Middle frontal gyrus (tissue), 1 donor: ENCODE measurements around the gene WIPF1.

ENCODE experiments used
- DNase-seq: peaks from one replicate; pipeline ENCODE4 v3.0.0-alpha.2; 2015; ENCODE audit warnings: low spot score; ENCODE audit errors: extremely low spot score

The WIPF1 gene

GRCh38 chr2:174544156-174544555 is 53.4 kb downstream of the WIPF1 start:
- DNase-seq: no peak

DNA sequence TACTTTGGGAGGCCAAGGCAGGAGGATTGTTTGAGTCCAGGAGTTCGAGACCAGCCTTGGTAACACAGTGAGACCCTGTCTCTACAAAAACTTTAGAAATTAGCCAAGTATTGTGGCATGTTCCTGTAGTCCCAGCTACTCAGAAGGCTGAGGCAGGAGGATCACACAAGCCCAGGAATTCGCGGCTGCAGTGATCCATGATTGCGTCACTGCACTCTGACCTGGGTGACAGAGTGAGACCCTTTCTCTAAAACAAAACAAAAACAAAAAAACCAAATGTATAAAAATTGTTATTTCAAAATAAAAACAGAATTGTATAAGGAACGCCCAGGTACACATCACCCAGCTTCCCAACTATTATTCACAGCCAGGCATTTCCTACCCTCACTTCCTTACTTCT is 56.7 kb downstream of the WIPF1 start:
- no peak for DNase-seq

DNA sequence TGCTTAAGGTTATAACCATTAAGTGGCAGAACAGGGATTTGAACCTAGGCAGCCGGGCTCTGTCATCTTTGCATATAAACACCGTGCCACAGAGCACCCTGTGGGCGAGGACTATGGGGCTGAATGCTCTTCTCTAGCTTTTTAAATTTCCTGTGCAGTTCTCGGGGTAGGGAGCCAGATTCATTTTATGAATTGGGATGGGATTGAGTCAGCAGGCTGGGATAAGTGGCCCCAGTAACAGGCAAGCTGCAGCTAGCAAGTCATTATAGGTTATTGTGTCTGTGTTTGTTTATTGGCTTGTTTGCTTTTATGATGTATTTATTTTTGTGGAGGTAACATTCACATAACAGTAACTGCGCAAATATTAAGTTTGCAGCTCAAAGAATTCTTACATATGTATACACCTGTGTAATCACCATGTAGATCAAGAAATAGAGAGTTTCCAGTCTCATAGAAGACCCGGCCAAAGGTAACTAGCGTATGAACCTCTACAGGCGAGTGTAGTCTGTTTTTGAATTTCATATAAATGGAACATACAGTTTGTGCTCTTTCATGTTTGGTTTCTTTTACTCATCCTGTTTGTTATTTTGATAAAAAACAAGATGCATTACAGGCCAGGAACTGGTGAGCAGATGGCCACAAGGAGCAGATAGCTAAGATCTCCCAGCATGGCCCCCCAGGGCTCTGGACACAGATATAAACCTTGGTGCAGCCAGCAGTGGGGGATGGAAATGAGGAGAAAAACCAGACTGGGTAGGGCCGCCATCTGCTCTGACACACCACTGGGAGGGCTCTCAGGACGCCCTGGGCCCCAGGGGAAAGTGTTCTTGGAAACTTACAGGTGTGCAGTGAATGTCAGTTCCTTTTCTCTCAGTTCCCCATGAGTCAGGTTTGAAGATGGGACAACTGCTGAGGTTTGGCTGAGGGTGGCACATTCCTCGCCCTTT is 61.6 kb downstream of the WIPF1 start:
- DNase-seq: no peak

- DNase-seq: no peak
These were observed 62.5 kb downstream of the WIPF1 start for GRCh38 chr2:174535083-174535482.

DNA sequence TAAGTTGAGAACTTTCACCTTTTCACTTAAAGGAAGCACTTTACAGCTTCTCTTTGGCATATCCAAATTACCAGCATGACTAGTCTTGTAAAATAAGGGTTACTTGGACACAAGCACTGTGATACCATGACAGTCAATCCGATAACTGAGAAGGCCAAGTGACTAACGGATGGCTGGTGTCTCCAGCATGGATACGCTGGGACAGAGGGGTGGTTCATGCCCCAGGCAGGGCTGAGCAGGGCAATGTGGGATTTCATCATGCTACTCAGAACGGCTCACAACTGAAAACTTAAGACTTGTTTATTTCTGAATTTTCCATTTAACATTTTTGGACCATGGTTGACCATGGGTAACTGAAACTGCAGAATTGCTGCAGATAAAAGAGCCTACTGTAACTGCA is 67.7 kb downstream of the WIPF1 start:
- DNase-seq: no peak

GRCh38 chr2:174527959-174528358 is 69.6 kb downstream of the WIPF1 start:
- DNase-seq: no peak

GRCh38 chr2:174527101-174527721 is 70.4 kb downstream of the WIPF1 start:
- DNase-seq: no peak

DNA sequence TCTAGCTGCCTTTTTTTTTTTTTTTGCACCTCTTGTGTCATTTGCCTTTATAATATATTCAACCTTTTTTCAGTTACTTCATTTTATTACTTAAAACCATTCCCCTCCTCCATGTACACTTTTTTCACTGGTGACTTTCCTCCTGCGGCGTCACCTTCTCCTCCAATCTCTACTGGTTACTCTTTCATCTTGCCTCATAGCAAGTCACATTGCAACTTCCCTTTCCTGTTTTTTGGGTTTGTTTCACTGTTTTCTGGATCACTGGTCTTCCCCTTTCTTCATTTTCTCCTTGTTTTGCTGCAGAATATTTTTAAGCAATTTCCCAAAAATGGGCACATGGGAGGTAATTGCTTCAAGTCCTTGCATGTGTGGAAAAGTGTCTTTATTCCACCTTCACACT is 73.1 kb downstream of the WIPF1 start:
- DNase-seq: no peak

DNA sequence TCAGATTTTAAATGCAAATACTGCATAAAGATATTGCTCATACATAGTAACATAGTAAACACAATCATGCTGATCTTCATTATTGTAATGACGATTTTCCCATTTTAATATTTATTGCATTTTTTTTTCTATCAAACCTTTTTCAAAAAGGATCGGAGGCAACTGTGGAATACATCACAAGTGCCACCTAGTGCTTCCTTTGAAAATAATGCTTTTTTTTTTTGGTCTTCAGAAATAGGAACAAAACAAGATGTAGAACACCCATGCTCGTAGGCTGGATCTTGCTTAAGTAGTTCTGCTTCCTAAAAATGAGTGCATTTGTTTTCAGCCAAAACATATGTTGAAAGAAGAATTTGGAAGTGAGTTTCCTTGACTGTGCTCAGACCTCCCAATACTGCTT is 75.1 kb downstream of the WIPF1 start:
- DNase-seq: no peak

- DNase-seq: no peak
These were observed 79.2 kb downstream of the WIPF1 start for GRCh38 chr2:174518395-174518794.

GRCh38 chr2:174516501-174517378 is 80.9 kb downstream of the WIPF1 start:
- no peak for DNase-seq

DNA sequence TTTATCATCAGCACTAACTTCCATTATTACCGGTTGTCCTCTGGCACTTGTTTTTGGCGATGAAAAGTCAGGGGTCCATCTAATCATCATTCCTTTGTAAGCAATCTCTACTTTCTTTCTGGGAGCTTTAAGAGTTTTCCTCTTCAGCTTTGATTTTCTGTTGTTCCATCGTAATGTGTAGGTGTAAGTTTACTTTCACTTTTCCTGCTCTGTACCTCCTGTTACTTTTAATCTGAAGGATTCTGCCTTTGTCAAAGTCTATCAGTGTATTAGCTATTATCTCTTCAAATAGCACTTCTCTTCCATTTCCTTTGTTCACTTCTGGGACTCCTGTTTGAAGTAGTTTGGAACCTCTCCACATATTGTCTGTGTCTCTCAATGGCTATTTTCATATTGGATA is 85.3 kb downstream of the WIPF1 start:
- DNase-seq: no peak

DNA sequence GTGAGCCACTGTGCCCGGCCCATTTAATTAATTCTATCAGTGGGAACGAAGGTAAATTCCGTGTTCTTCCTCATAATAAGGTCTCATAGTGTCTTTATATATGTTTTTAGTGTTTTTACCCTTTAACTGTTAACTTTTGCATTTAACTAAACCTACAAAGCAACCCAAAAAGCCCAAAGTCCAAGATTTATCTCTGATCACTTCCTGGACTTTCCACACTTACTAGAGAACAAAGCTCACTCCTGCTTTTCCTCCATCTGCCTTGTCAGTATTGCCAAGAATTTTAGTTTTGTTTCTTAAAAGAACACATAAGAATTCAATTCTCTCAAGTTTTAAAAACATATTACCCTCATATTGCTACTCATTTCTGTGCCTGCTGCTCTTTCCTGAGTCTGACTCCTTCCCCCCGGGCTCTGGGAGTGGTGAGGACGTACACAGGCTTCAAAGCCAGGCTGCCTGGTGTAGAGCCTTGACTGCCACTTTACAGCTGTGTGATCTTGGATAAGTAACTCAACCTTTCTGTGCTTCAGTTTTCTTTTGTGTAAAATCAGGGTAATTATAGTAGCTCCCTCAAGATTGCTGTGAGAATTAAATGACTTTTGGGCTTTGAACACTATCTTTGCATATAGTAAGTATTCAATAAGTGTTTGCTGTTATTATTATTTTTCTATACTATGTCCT is 85.9 kb downstream of the WIPF1 start:
- no peak for DNase-seq

- no peak for DNase-seq
These were observed 86.9 kb downstream of the WIPF1 start for GRCh38 chr2:174510583-174511189.
